ENCODE results near the gene FKBP10.

The FKBP10 gene

DNA sequence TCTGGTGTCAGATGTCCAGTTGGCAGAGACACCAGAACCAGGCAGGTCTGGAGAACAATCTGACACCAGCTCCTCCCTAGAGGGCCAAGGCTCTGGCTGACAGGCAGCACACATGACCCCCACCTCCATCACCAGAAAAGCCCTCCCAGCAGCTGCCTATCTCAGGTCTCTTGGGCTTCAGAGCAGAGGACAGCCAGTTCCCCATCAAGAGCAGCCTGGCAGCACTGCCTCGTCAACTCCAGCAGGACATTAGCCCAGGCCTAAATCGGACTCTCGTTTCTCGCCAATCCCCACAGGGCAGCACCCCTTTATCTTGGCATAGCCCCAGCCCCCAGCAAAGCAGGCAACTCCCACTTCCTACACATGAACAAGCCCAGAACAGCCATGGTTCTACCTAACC is 30.7 kb upstream of the FKBP10 start:
- Histone ChIP-seq H3K9ac (ENCODE audit: low read length) (no peak overlapping the region), H3K27ac (ENCODE audit: low read length) (no peak overlapping the region), H4K20me1 (ENCODE audit: insufficient read depth, low read length) (no peaks in the 10 kb centered on the region), H3F3A (ENCODE audit: insufficient read depth, low read length) (no peaks in the 10 kb centered on the region), H3K4me3 (ENCODE audit: low read length) (no peak overlapping the region), H3K9me3 (replicated peaks; ENCODE audit: insufficient read depth, low read length) (no peaks in the 10 kb centered on the region), H3K79me2 (ENCODE audit: low read length) (peaks cover 9% of the 10 kb centered on the region), H3K4me1 (ENCODE audit: low read length) (peaks cover 6% of the 10 kb centered on the region; the same call in 1 of the 2 replicates), H2AFZ (ENCODE audit: low read length) (no peak overlapping the region), H3K36me3 (replicated peaks; ENCODE audit: insufficient read depth, low read length) (no peaks in the 10 kb centered on the region), H3K27me3 (replicated peaks; ENCODE audit: insufficient read depth, low read length) (no peaks in the 10 kb centered on the region), H3K4me2 (ENCODE audit: low read depth, low read length) (no peak overlapping the region), H3K9me2 (replicated peaks; ENCODE audit: insufficient read depth, low read length) (no peaks in the 10 kb centered on the region)
- TF ChIP-seq, protein P1, sequence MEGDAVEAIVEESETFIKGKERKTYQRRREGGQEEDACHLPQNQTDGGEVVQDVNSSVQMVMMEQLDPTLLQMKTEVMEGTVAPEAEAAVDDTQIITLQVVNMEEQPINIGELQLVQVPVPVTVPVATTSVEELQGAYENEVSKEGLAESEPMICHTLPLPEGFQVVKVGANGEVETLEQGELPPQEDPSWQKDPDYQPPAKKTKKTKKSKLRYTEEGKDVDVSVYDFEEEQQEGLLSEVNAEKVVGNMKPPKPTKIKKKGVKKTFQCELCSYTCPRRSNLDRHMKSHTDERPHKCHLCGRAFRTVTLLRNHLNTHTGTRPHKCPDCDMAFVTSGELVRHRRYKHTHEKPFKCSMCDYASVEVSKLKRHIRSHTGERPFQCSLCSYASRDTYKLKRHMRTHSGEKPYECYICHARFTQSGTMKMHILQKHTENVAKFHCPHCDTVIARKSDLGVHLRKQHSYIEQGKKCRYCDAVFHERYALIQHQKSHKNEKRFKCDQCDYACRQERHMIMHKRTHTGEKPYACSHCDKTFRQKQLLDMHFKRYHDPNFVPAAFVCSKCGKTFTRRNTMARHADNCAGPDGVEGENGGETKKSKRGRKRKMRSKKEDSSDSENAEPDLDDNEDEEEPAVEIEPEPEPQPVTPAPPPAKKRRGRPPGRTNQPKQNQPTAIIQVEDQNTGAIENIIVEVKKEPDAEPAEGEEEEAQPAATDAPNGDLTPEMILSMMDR (IDR thresholded peaks at IDR 0.05; ENCODE audit: low read length), result no peak
- TF ChIP-seq EZH2 (optimal IDR thresholded peaks at IDR 0.05; ENCODE audit: low read depth, low read length), result no peak
- TF ChIP-seq EZH2phosphoT487 (IDR thresholded peaks at IDR 0.05; ENCODE audit: low read length), result no peak
- DNase-seq, result no peak

DNA sequence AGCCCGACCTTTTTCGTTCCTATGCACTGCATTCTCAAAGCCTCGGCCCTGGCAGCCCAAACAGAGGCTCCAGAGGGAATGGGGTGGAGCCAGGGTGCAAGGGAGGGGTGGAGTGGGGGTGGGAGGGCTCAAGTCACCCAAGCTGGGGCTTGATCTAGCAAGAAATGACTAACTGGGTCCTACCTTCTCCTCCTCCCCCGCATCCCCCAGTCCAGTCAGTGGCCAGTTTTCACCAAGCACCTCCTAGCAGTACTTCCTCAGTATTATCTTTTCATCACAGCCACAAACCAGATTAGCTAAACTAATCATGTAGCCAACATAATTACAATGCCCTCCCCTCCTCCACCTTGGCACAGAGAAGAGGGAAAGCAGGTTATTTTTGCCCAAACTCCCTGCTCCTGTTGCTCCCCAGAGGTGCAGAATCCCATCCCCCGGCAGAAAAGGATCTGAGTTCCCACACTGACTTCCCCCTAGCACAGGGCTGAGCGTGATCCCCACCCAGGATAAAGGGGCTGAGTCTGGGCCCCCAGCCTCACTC is 28.5 kb upstream of the FKBP10 start:
- Histone ChIP-seq H3K27me3 (replicated peaks; ENCODE audit: insufficient read depth, low read length) (no peaks in the 10 kb centered on the region), H3K79me2 (ENCODE audit: low read length) (peaks cover 9% of the 10 kb centered on the region), H2AFZ (ENCODE audit: low read length) (no peak overlapping the region), H3K9ac (ENCODE audit: low read length) (no peak overlapping the region), H4K20me1 (ENCODE audit: insufficient read depth, low read length) (no peaks in the 10 kb centered on the region), H3K27ac (ENCODE audit: low read length) (no peak overlapping the region), H3K9me3 (replicated peaks; ENCODE audit: insufficient read depth, low read length) (no peaks in the 10 kb centered on the region), H3K9me2 (replicated peaks; ENCODE audit: insufficient read depth, low read length) (no peaks in the 10 kb centered on the region), H3F3A (ENCODE audit: insufficient read depth, low read length) (no peaks in the 10 kb centered on the region), H3K4me3 (ENCODE audit: low read length) (no peak overlapping the region), H3K4me2 (ENCODE audit: low read depth, low read length) (no peak overlapping the region), H3K36me3 (replicated peaks; ENCODE audit: insufficient read depth, low read length) (no peaks in the 10 kb centered on the region), H3K4me1 (ENCODE audit: low read length) (peaks cover 8% of the 10 kb centered on the region; the same call in 1 of the 2 replicates)
- DNase-seq, result no peak
- TF ChIP-seq EZH2 (optimal IDR thresholded peaks at IDR 0.05; ENCODE audit: low read depth, low read length), result no peak
- no peak for TF ChIP-seq EZH2phosphoT487 (IDR thresholded peaks at IDR 0.05; ENCODE audit: low read length)

DNA sequence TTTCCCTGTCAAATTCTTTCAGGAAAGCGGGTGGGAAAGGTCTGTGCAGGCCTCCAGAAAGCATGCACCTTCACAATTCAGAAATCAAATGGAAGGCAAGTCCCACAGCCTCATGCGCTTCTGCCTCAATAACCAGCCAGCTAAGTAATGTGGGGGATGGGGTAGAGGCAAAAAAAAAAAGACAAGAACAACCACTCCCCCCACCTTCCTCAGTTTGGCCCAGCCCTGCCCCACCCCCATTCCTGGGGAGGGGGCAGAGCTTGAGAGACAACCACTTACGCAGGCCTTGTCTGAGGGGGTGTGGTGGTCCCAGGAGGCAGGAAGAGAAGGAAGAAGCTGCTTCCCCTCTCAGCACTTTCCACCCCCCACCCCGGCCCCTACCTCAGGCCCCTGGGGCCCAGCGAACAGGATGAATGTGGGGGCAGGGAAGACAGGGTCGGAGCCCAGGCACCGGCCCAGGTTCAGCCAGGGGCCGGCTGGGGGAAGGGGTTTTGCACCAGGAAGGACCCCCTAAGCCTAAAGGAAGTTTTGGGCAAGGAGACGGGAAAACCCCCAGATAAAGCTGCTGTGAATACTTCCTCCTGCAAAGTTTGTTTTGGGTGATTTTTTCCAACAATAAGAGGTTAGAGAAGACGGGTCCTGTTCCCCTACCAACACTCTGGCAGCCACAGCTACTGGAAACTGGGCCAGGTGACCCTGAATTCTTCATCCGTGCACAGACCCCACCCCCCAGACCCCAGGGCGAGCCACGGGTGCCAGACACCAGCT is 27.5 kb upstream of the FKBP10 start:
- Histone ChIP-seq H3K9ac (ENCODE audit: low read length) (peak overlapping the region; percentile 53; the same call in 1 of the 2 replicates), H3K79me2 (ENCODE audit: low read length) (peaks cover 9% of the 10 kb centered on the region), H2AFZ (ENCODE audit: low read length) (peak overlapping the region; percentile 82), H3K9me3 (replicated peaks; ENCODE audit: insufficient read depth, low read length) (no peaks in the 10 kb centered on the region), H3K4me1 (ENCODE audit: low read length) (peaks cover 8% of the 10 kb centered on the region; the same call in 1 of the 2 replicates), H3K9me2 (replicated peaks; ENCODE audit: insufficient read depth, low read length) (no peaks in the 10 kb centered on the region), H3K27ac (ENCODE audit: low read length) (no peak overlapping the region), H3K4me2 (ENCODE audit: low read depth, low read length) (peak overlapping the region; percentile 88), H3F3A (ENCODE audit: insufficient read depth, low read length) (no peaks in the 10 kb centered on the region), H3K4me3 (ENCODE audit: low read length) (peak overlapping the region; percentile 78), H4K20me1 (ENCODE audit: insufficient read depth, low read length) (no peaks in the 10 kb centered on the region), H3K36me3 (replicated peaks; ENCODE audit: insufficient read depth, low read length) (no peaks in the 10 kb centered on the region), H3K27me3 (replicated peaks; ENCODE audit: insufficient read depth, low read length) (no peaks in the 10 kb centered on the region)
- no peak for DNase-seq
- TF ChIP-seq EZH2 (optimal IDR thresholded peaks at IDR 0.05; ENCODE audit: low read depth, low read length) (no peak), EZH2phosphoT487 (IDR thresholded peaks at IDR 0.05; ENCODE audit: low read length) (no peak)
- TF ChIP-seq, protein P1 (IDR thresholded peaks at IDR 0.05; ENCODE audit: low read length), result no peak
